ENCODE results near the gene GLRX.

GRCh38 chr5:95858023-95858461 is 35.5 kb upstream of the GLRX start:
- TF ChIP-seq POLR2A (IDR thresholded peaks at IDR 0.05) (no peak), CTCF (IDR thresholded peaks at IDR 0.05) (no peak), EP300 (IDR thresholded peaks at IDR 0.05) (no peak)
